Eye (tissue), 1 donor: ENCODE results near the gene ICE2.
"Not testable (repeated sequence)": the region's sequence is repeated elsewhere in the genome, so short reads cannot be mapped to it uniquely, and the experiment has no call there.

ENCODE experiments used
- DNase-seq: peaks from one replicate; pipeline ENCODE4 v3.0.0-alpha.2; 2015

The ICE2 gene

GRCh38 chr15:60405399-60405798 is 73.5 kb downstream of the ICE2 start:
- no peak for DNase-seq

- DNase-seq: not testable (repeated sequence)
Measured at GRCh38 chr15:60404351-60404750, 74.6 kb downstream of the ICE2 start.

GRCh38 chr15:60400944-60401343 is 78.0 kb downstream of the ICE2 start:
- no peak for DNase-seq

- peak; percentile 35 for DNase-seq
Measured at GRCh38 chr15:60399931-60400330, 79.0 kb downstream of the ICE2 start.

GRCh38 chr15:60399246-60399915 is 79.6 kb downstream of the ICE2 start:
- DNase-seq: no peak

GRCh38 chr15:60397772-60398445 is 81.0 kb downstream of the ICE2 start, which contains the start of gene ANXA2:
Gene ANXA2, minus strand, starts transcription at chr15:60397986. Its CDS starts 11,911 bp downstream, at chr15:60386075.
- DNase-seq: peak; percentile 89

- DNase-seq: peak; percentile 82
Measured at GRCh38 chr15:60396958-60397771, 81.8 kb downstream of the ICE2 start.

GRCh38 chr15:60396560-60396957 is 82.4 kb downstream of the ICE2 start:
- no peak for DNase-seq

- peak; percentile 43 for DNase-seq
Measured at GRCh38 chr15:60396100-60396499, 82.8 kb downstream of the ICE2 start.

- peak; percentile 73 for DNase-seq
Measured at GRCh38 chr15:60395276-60396011, 83.5 kb downstream of the ICE2 start.

GRCh38 chr15:60394689-60395097 is 84.2 kb downstream of the ICE2 start:
- DNase-seq: no peak

- DNase-seq: peak; percentile 84
Measured at GRCh38 chr15:60392986-60393790, 85.8 kb downstream of the ICE2 start.

GRCh38 chr15:60392601-60392985 is 86.3 kb downstream of the ICE2 start:
- DNase-seq: peak; percentile 80

- no peak for DNase-seq
Measured at GRCh38 chr15:60391722-60392315, 87.1 kb downstream of the ICE2 start.

GRCh38 chr15:60390871-60391501 is 88.0 kb downstream of the ICE2 start:
- peak; percentile 75 for DNase-seq

- DNase-seq: no peak
Measured at GRCh38 chr15:60390231-60390630, 88.7 kb downstream of the ICE2 start.

- no peak for DNase-seq
Measured at GRCh38 chr15:60389261-60390077, 89.5 kb downstream of the ICE2 start.

- no peak for DNase-seq
Measured at GRCh38 chr15:60387321-60387720, 91.6 kb downstream of the ICE2 start.

- no peak for DNase-seq
Measured at GRCh38 chr15:60386615-60387014, 92.3 kb downstream of the ICE2 start.
